Central memory CD8-positive, alpha-beta T cell (primary cell): Measurements from ENCODE around the gene REG3G.
"Not testable (repeated sequence)": the region's sequence is repeated elsewhere in the genome, so short reads cannot be mapped to it uniquely, and the experiment has no call there.

ENCODE experiments used
- ATAC-seq: fragments of 150-1000 bp; cut with Tn5 transposase; replicated peaks from 2 replicates; pipeline ENCODE4 v1.10.0; 2022; ENCODE audit warnings: mild to moderate bottlenecking, moderate FRiP score, moderate number of reproducible peaks; ENCODE audit not compliant: poor library complexity, severe bottlenecking; ENCODE audit errors: extremely low read depth
- DNase-seq, 2 donors: peaks; one replicate each; pipeline ENCODE4 v3.0.0; 2021; ENCODE audit warnings: low spot score in 2 of 2
- H3K27ac Mint-ChIP-seq: one replicate; pipeline ENCODE4 v1.8.0; 2022; ENCODE audit warnings: low read depth, mild to moderate bottlenecking, moderate library complexity, mixed read lengths
- H3K27me3 Mint-ChIP-seq: one replicate; pipeline ENCODE4 v1.8.0; 2022; ENCODE audit warnings: mixed read lengths
- H3K36me3 Mint-ChIP-seq: one replicate; pipeline ENCODE4 v1.8.0; 2022; ENCODE audit warnings: mild to moderate bottlenecking, moderate library complexity, mixed read lengths; ENCODE audit not compliant: insufficient read depth
- H3K4me1 Mint-ChIP-seq: one replicate; pipeline ENCODE4 v1.8.0; 2022; ENCODE audit warnings: mixed read lengths
- H3K4me3 Mint-ChIP-seq: one replicate; pipeline ENCODE4 v1.8.0; 2022; ENCODE audit warnings: mild to moderate bottlenecking, moderate library complexity, mixed read lengths
- H3K9me3 Mint-ChIP-seq: one replicate; pipeline ENCODE4 v1.8.0; 2022; ENCODE audit warnings: mixed read lengths

The REG3G gene

GRCh38 chr2:79041032-79041448, 15.5 kb downstream of the REG3G start:
- Mint-ChIP-seq H3K4me1 (no peaks in the 10 kb centered on the region), H3K4me3 (no peak overlapping the region), H3K27ac (no peak overlapping the region), H3K9me3 (peaks cover 11% of the 10 kb centered on the region), H3K27me3 (no peaks in the 10 kb centered on the region), H3K36me3 (no peaks in the 10 kb centered on the region)
- ATAC-seq = no peak
- no peak for DNase-seq

- H3K36me3 Mint-ChIP-seq, H3K27me3 Mint-ChIP-seq, DNase-seq, H3K27ac Mint-ChIP-seq, H3K4me3 Mint-ChIP-seq, H3K4me1 Mint-ChIP-seq, ATAC-seq: not testable (repeated sequence)
- H3K9me3 Mint-ChIP-seq = peaks cover 30% of the 10 kb centered on the region
Observed at GRCh38 chr2:79053486-79053885, 28.0 kb downstream of the REG3G start.

GRCh38 chr2:79054769-79055168, 29.3 kb downstream of the REG3G start:
- not testable (repeated sequence) for ATAC-seq, H3K4me1 Mint-ChIP-seq, DNase-seq, H3K27me3 Mint-ChIP-seq, H3K4me3 Mint-ChIP-seq, H3K27ac Mint-ChIP-seq, H3K36me3 Mint-ChIP-seq
- peaks cover 24% of the 10 kb centered on the region for H3K9me3 Mint-ChIP-seq

- H3K36me3 Mint-ChIP-seq = no peaks in the 10 kb centered on the region
Observed at GRCh38 chr2:79065201-79065600, 39.7 kb downstream of the REG3G start.

GRCh38 chr2:79071078-79071477, 45.6 kb downstream of the REG3G start:
- no peak overlapping the region for H3K27ac Mint-ChIP-seq
- H3K4me1 Mint-ChIP-seq = no peaks in the 10 kb centered on the region
- ATAC-seq (no peak), DNase-seq (no peak)
- H3K27me3 Mint-ChIP-seq = no peaks in the 10 kb centered on the region
- peaks cover 38% of the 10 kb centered on the region for H3K9me3 Mint-ChIP-seq
- no peak overlapping the region for H3K4me3 Mint-ChIP-seq
- no peaks in the 10 kb centered on the region for H3K36me3 Mint-ChIP-seq

More at GRCh38 chr2:79065201-79065600, 39.7 kb downstream of the REG3G start:
- peaks cover 28% of the 10 kb centered on the region for H3K9me3 Mint-ChIP-seq
- no peaks in the 10 kb centered on the region for H3K27me3 Mint-ChIP-seq
- no peak overlapping the region for H3K27ac Mint-ChIP-seq
- no peaks in the 10 kb centered on the region for H3K4me1 Mint-ChIP-seq
- no peak for DNase-seq
- ATAC-seq = no peak
- no peak overlapping the region for H3K4me3 Mint-ChIP-seq
